Right ventricle myocardium inferior (tissue), 1 donor: ENCODE results near the gene LRRN4CL. TPM values are rescaled to one million over a fixed set of nuclear protein-coding genes. Genes with fewer than 3 reads are reported as not detected.

Experiments
- total RNA-seq: library from RNA; stranded (reverse); fragmentation: NEBNext Ultra II Directional; extraction: Animal tissue kit (Norgen Biotek cat#: 25700); gene quantifications from one replicate; pipeline ENCODE4 v1.2.1, GENCODE V29; 2021
- donor health status: DM: no; HTN: yes; CAD: no; lungs with severe emphysema.

Gene LRRN4CL
- total RNA-seq, 1 donor from 2014 or later: 4.5 TPM

Other genes starting within 250 kb of the LRRN4CL start
- gene AHNAK, start 142.7 kb downstream of the LRRN4CL start, total RNA-seq: 332 TPM
- gene EEF1G, start 115.6 kb downstream of the LRRN4CL start, total RNA-seq: 907 TPM
- 13.7 TPM for gene TUT1, start 98.0 kb downstream of the LRRN4CL start, total RNA-seq
- 34.1 TPM for gene MTA2, start 87.7 kb downstream of the LRRN4CL start, total RNA-seq
- gene EML3, start 76.8 kb downstream of the LRRN4CL start, total RNA-seq: 16.4 TPM
- gene ROM1, start 76.3 kb downstream of the LRRN4CL start, total RNA-seq: 2.4 TPM
- 12.8 TPM for gene B3GAT3, start 67.5 kb downstream of the LRRN4CL start, total RNA-seq
- gene GANAB, start 42.9 kb downstream of the LRRN4CL start, total RNA-seq: 105 TPM
- 9.6 TPM for gene INTS5, start 36.2 kb downstream of the LRRN4CL start, total RNA-seq
- gene C11orf98, start 24.3 kb downstream of the LRRN4CL start, total RNA-seq: 33.0 TPM
- gene CSKMT, start 24.2 kb downstream of the LRRN4CL start, total RNA-seq: 4.9 TPM
- 8.1 TPM for gene UQCC3, start 17.9 kb downstream of the LRRN4CL start, total RNA-seq
- 1.8 TPM for gene LBHD1, start 17.3 kb downstream of the LRRN4CL start, total RNA-seq
- 88.9 TPM for gene UBXN1, start 10.5 kb downstream of the LRRN4CL start, total RNA-seq
- 23.0 TPM for gene BSCL2, start 17.9 kb upstream of the LRRN4CL start, total RNA-seq
- not detected for gene GNG3, start 18.1 kb upstream of the LRRN4CL start, total RNA-seq
- gene HNRNPUL2, start 37.9 kb upstream of the LRRN4CL start, total RNA-seq: 33.8 TPM
- gene TTC9C, start 39.0 kb upstream of the LRRN4CL start, total RNA-seq: 14.1 TPM
- gene ZBTB3, start 64.6 kb upstream of the LRRN4CL start, total RNA-seq: 11.5 TPM
- gene POLR2G, start 72.0 kb upstream of the LRRN4CL start, total RNA-seq: 38.2 TPM
- gene TAF6L, start 81.9 kb upstream of the LRRN4CL start, total RNA-seq: 8.2 TPM
- gene TMEM179B, start 97.9 kb upstream of the LRRN4CL start, total RNA-seq: 21.6 TPM
- 18.0 TPM for gene TMEM223, start 102.5 kb upstream of the LRRN4CL start, total RNA-seq
- gene NXF1, start 115.9 kb upstream of the LRRN4CL start, total RNA-seq: 42.7 TPM
- gene STX5, start 142.5 kb upstream of the LRRN4CL start, total RNA-seq: 18.5 TPM
- not detected for gene TEX54, start 143.3 kb upstream of the LRRN4CL start, total RNA-seq
- 25.4 TPM for gene WDR74, start 150.1 kb upstream of the LRRN4CL start, total RNA-seq
- gene SLC3A2, start 191.4 kb upstream of the LRRN4CL start, total RNA-seq: 39.7 TPM
- gene CHRM1, start 231.8 kb upstream of the LRRN4CL start, total RNA-seq: not detected